K562 (cell line): ENCODE measurements around the gene CD9. TPM values are rescaled to one million over a fixed set of nuclear protein-coding genes. Genes with fewer than 3 reads are reported as not detected.

Experiments used
- ATAC-seq: fragments of 200-7000 bp; cut with Tn5 transposase; 3 replicates; pipeline ENCODE4 v1.9.1; 2020; ENCODE audit warnings: moderate library complexity
- BruUV-seq: library from RNA; stranded (reverse); fragments of 400-500 nt; replicated peaks from 2 replicates; lab custom pipeline; 2021; lab: Mats Ljungman, UMichigan
- CTCF ChIA-PET: fragments of 300-600 bp; formaldehyde crosslinking; extraction: SDS; loops from one replicate; lab custom pipeline; 2021; ENCODE audit warnings: low intra/inter-chr PET ratio; lab: Yijun Ruan, JAX
- POLR2A ChIA-PET: fragments of 300-600, 350-650 bp; sonication (Branson Sonifier 250); formaldehyde crosslinking; extraction: SDS; loops from one replicate; lab custom pipeline; 2021; ENCODE audit warnings: antibody characterized with exemption, inconsistent platforms; lab: Yijun Ruan, JAX
- DNase-seq, 4 experiments: peaks; one replicate each; pipeline versions ENCODE4 v3.0.0 to v3.0.0-alpha.2; 2011 to 2018; ENCODE audit warnings: low spot score in 3 of 4, mixed read lengths in 3 of 4; ENCODE audit errors: extremely low read depth in 1 of 4
- FAIRE-seq: peaks from 2 replicates; lab custom pipeline; 2011; peaks lifted over from hg19 to GRCh38; lab: Jason Lieb, UNC
- H2AFZ ChIP-seq: 2 replicates; pipeline ENCODE4 v1.6.0; 2011; ENCODE audit warnings: low read depth, low read length, control low read depth, inconsistent platforms
- H3K27ac ChIP-seq: fragments of 200-600 bp; 3 replicates; pipeline ENCODE4 v1.8.0; 2011; ENCODE audit warnings: low read depth, mild to moderate bottlenecking, control low read depth, inconsistent platforms, low read length, moderate library complexity, mixed read lengths; ENCODE audit errors: extremely low read depth
- H3K27me3 ChIP-seq, 2 experiments: fragments of 300-600 bp in 1 of 2; 2 replicates in 1 of 2; 3 replicates in 1 of 2; pipeline versions ENCODE4 v1.6.0 to v1.8.0; 2011; ENCODE audit warnings: inconsistent platforms in 2 of 2, low read length in 2 of 2, mild to moderate bottlenecking in 1 of 2, mixed read lengths in 1 of 2, moderate library complexity in 1 of 2; ENCODE audit not compliant: control insufficient read depth in 2 of 2, insufficient read depth in 2 of 2
- H3K36me3 ChIP-seq: fragments of 300-600 bp; 3 replicates; pipeline ENCODE4 v1.8.0; 2011; ENCODE audit warnings: mild to moderate bottlenecking, low read length, inconsistent platforms; ENCODE audit not compliant: control insufficient read depth, insufficient read depth
- H3K4me1 ChIP-seq, 2 experiments: fragments of 200-600 bp in 1 of 2; replicated peaks in 1 of 2; 2 replicates in 1 of 2; 3 replicates in 1 of 2; pipeline versions ENCODE4 v1.5.1 to v1.8.0; 2011; ENCODE audit warnings: inconsistent platforms in 2 of 2, low read length in 2 of 2, mild to moderate bottlenecking in 1 of 2, mixed read lengths in 1 of 2, moderate library complexity in 1 of 2; ENCODE audit not compliant: control insufficient read depth in 2 of 2, insufficient read depth in 2 of 2
- H3K4me2 ChIP-seq: 2 replicates; pipeline ENCODE4 v1.6.1; 2011; ENCODE audit warnings: low read length, control low read depth, inconsistent platforms, mixed read lengths; ENCODE audit not compliant: insufficient read depth
- H3K4me3 ChIP-seq: fragments of 200-600 bp; sonication (generic), shearing (Covaris generic); 2 replicates; pipeline ENCODE4 v1.5.1; 2016; ENCODE audit warnings: control low read depth, inconsistent platforms
- H3K79me2 ChIP-seq: fragments of 200-600 bp; 3 replicates; pipeline ENCODE4 v1.8.0; 2011; ENCODE audit warnings: low read length, inconsistent platforms; ENCODE audit not compliant: control insufficient read depth, insufficient read depth
- H3K9ac ChIP-seq, 2 experiments: 2 replicates each; pipeline versions ENCODE4 v1.6.0 to v1.6.1; 2011; ENCODE audit warnings: low read depth in 2 of 2, low read length in 2 of 2, control low read depth in 1 of 2, inconsistent platforms in 1 of 2, mild to moderate bottlenecking in 1 of 2, mixed read lengths in 1 of 2; ENCODE audit not compliant: insufficient read depth in 1 of 2
- H3K9me1 ChIP-seq: one replicate; pipeline ENCODE4 v1.6.0; 2011; ENCODE audit warnings: inconsistent platforms, mild to moderate bottlenecking, low read length, moderate library complexity; ENCODE audit not compliant: control insufficient read depth, insufficient read depth
- H3K9me3 ChIP-seq: replicated peaks from 2 replicates; pipeline ENCODE4 v1.5.1; 2011; ENCODE audit warnings: low read depth, low read length, inconsistent platforms; ENCODE audit not compliant: control insufficient read depth, insufficient read depth
- H4K20me1 ChIP-seq: replicated peaks from 2 replicates; pipeline ENCODE4 v1.6.1; 2011; ENCODE audit warnings: low read length, inconsistent platforms, mixed read lengths; ENCODE audit not compliant: control insufficient read depth, insufficient read depth
- BRCA1 ChIP-seq, 2 experiments: fragments of 450-650 bp in 1 of 2; sonication (generic) in 1 of 2; formaldehyde crosslinking in 1 of 2; IDR thresholded peaks; 2 replicates each; pipeline versions ENCODE4 v1.5.0 to v1.6.1; 2017 to 2020; ENCODE audit warnings: mild to moderate bottlenecking in 1 of 2, missing genetic modification reagents in 1 of 2
- BRD4 ChIP-seq: fragments of 200-600 bp; sonication (generic); IDR thresholded peaks from 2 replicates; pipeline ENCODE4 v1.6.1; 2017; ENCODE audit warnings: inconsistent platforms
- BRF2 ChIP-seq: IDR thresholded peaks from 3 replicates; pipeline ENCODE4 v1.6.1; 2011; ENCODE audit warnings: borderline replicate concordance, mild to moderate bottlenecking; ENCODE audit not compliant: insufficient read length, insufficient read depth
- CAMTA2 ChIP-seq: fragments of 250-450 bp; sonication (Bioruptor Pico); conservative IDR thresholded peaks from 2 replicates; pipeline ENCODE4 v1.5.1; 2022
- CREM ChIP-seq: IDR thresholded peaks from 2 replicates; pipeline ENCODE4 v1.6.1; 2014; ENCODE audit warnings: antibody characterized with exemption, low read depth
- CTBP1 ChIP-seq: fragments of 450-650 bp; IDR thresholded peaks from 2 replicates; pipeline ENCODE4 v1.6.1; 2016; ENCODE audit warnings: borderline replicate concordance
- EGR1 ChIP-seq: fragments of 450-650 bp; conservative IDR thresholded peaks from 2 replicates; pipeline ENCODE4 v1.6.1; 2017; ENCODE audit warnings: mild to moderate bottlenecking
- ESRRA ChIP-seq: fragments of 450-650 bp; IDR thresholded peaks from 2 replicates; pipeline ENCODE4 v1.6.1; 2014; ENCODE audit warnings: low read depth, mild to moderate bottlenecking, moderate library complexity, borderline replicate concordance
- GABPA ChIP-seq: fragments of 200-800 bp; sonication (Bioruptor generic); conservative IDR thresholded peaks from 2 replicates; pipeline ENCODE4 v1.6.1; 2016; ENCODE audit warnings: low read depth, missing genetic modification characterization, missing compliant biosample characterization
- HNRNPK ChIP-seq: fragments of 200-400 bp; formaldehyde crosslinking; IDR thresholded peaks from one replicate; pipeline ENCODE4 v1.6.1; 2018; ENCODE audit warnings: mild to moderate bottlenecking, low read depth, low read length; ENCODE audit not compliant: poor library complexity, severe bottlenecking
- KDM4B ChIP-seq, 2 experiments: fragments of 450-650 bp in 1 of 2; sonication (generic) in 1 of 2; IDR thresholded peaks; 2 replicates each; pipeline ENCODE4 v1.6.1; 2016 to 2017; ENCODE audit warnings: borderline replicate concordance in 2 of 2, antibody characterized with exemption in 1 of 2, low read depth in 1 of 2, mild to moderate bottlenecking in 1 of 2
- MYBL2 ChIP-seq, 2 experiments: fragments of 450-650 bp in 1 of 2; sonication (generic) in 1 of 2; formaldehyde crosslinking in 1 of 2; IDR thresholded peaks; 2 replicates each; pipeline versions ENCODE4 v1.6.1 to v1.8.1; 2017 to 2022; ENCODE audit warnings: borderline replicate concordance in 1 of 2, inconsistent platforms in 1 of 2, low read depth in 1 of 2, mild to moderate bottlenecking in 1 of 2, missing genetic modification reagents in 1 of 2, moderate library complexity in 1 of 2
- POLR2B ChIP-seq: fragments of 450-650 bp; IDR thresholded peaks from 2 replicates; pipeline ENCODE4 v1.6.1; 2018; ENCODE audit warnings: low read depth; ENCODE audit not compliant: partially characterized antibody
- RFX1 ChIP-seq: fragments of 450-650 bp; IDR thresholded peaks from 2 replicates; pipeline ENCODE4 v1.6.1; 2016; ENCODE audit warnings: mild to moderate bottlenecking, moderate library complexity
- SIN3B ChIP-seq: fragments of 450-650 bp; IDR thresholded peaks from 2 replicates; pipeline ENCODE4 v1.6.1; 2017; ENCODE audit warnings: low read depth, mild to moderate bottlenecking, moderate library complexity
- TAF9B ChIP-seq: fragments of 450-650 bp; IDR thresholded peaks from 2 replicates; pipeline ENCODE4 v1.6.1; 2018; ENCODE audit warnings: mild to moderate bottlenecking; ENCODE audit not compliant: partially characterized antibody
- TBL1XR1 ChIP-seq, 2 experiments: IDR thresholded peaks; 2 replicates each; pipeline ENCODE4 v1.6.1; 2012; ENCODE audit warnings: improper control_type of control experiment in 2 of 2, low read length in 2 of 2, mild to moderate bottlenecking in 1 of 2
- TCF3 ChIP-seq: sonication (generic); formaldehyde crosslinking; IDR thresholded peaks from 2 replicates; pipeline ENCODE4 v1.4.0; 2020; ENCODE audit warnings: mild to moderate bottlenecking, missing genetic modification reagents
- ZNF384 ChIP-seq: IDR thresholded peaks from 2 replicates; pipeline ENCODE4 v1.6.1; 2012; ENCODE audit warnings: low read depth, low read length, improper control_type of control experiment
- WGBS: fragments of 100-300 bp; shearing (Covaris generic); methylation state at CpG from one replicate; pipeline ENCODE4 v1.1.6; 2016; ENCODE audit warnings: low coverage, mixed read lengths; ENCODE audit not compliant: insufficient coverage; ENCODE audit errors: missing lambda C conversion rate; 5-methylcytosine and 5-hydroxymethylcytosine counted together
- in situ Hi-C: fragments of 300-500 bp; cut with MboI; formaldehyde crosslinking; loops from 4 replicates; pipeline ENCODE4 v1.15.0; 2018; ENCODE audit warnings: inconsistent platforms, mixed read lengths
- intact Hi-C: fragments of 100-400 bp; cut with micrococcal nuclease; formaldehyde crosslinking; loops from 2 replicates; pipeline ENCODE4 v1.14.2; 2022
- polyA plus RNA-seq, 8 experiments: library from polyadenylated mRNA; depleted of rRNA in 4 of 8; stranded (reverse) in 5 of 8; unstranded in 3 of 8; fragments of >200 nt; fragmentation: Nextera tagmentation in 2 of 8; fragmentation: Illumina TruSeq in 1 of 8; extraction: Ambion mirVana in 2 of 8; extraction: Trizol in 1 of 8; gene quantifications; 2 replicates each; pipeline versions ENCODE4 v1.2.1 to v1.2.3, GENCODE V29; 2011 to 2014; ENCODE audit warnings: inconsistent platforms in 1 of 8, missing spikeins in 1 of 8
- total RNA-seq, 7 experiments: library from RNA; depleted of rRNA in 6 of 7; stranded (reverse); fragments of >200 nt in 6 of 7; fragmentation: Illumina TruSeq in 2 of 7; extraction: Trizol in 2 of 7; gene quantifications; 2 replicates each; pipeline versions ENCODE4 v1.2.1 to v1.2.3, GENCODE V29; 2011 to 2021; ENCODE audit warnings: low replicate concordance in 1 of 7

Gene CD9
- total and polyA plus RNA-seq, 9 of the 15 experiments (the other 6 are each of a cell fraction or from before 2014, with no cell fraction given) = 0.43 to 5.6 (median 0.62) TPM

DNA sequence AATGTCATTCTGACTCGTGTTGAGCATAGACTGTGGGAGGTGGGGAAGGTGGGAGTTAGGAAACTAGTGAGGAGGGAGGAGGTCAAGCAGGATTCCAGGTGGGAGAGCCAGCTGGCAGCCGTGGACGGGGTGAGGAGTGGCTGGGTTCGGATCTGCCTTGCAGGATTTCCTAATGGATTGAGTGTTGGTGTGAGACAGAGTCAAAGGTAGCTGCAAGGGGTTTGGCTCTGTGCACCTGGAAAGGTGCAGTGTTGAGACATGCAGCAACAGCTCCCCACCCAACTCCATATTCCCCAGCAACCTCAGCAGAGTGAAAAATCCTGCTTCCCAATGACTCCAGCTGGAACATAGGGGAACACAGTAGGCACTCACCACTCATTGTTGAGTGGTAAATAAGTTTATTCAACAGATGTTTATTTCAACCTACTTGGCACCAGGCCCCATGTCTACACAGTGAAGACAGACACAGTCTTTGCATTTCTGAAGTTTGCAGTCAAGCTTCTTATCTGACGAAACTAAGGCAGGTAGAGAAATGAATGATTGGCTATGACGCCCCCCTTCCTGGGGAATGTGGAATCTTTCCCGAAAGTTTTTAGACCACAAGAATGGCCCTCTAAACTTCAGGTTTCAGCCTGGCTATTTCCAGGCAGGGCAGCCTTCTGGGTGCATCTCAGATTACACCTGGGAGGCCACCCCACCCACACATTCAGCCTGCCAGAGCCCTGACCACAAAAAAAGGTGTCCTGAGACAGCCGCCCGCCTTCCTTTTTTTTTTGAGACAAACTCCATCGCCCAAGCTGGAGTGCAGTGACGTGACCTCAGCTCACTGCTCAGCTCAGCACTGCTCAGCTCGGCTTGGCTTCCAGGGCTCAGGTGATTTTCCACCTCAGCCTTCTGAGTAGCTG is 72.4 kb downstream of the CD9 start:
- no peaks in the 10 kb centered on the region for H3K9me1 ChIP-seq
- CTCF ChIA-PET = interaction anchor here (0.6 kb wide), 1 partner anchor 19 kb away, joined by 3 read pairs; no protein-coding TSS in a partner anchor
- no peaks in the 10 kb centered on the region for H3K36me3 ChIP-seq
- intact Hi-C loops = no loop called here
- peak; percentile 31; the same call in 1 of the 2 replicates for TF ChIP-seq ESRRA
- 0 out of 2 replicates have a peak, but pooled peaks have one; percentile 20 for TF ChIP-seq ZNF384
- TF ChIP-seq RFX1 = no peak
- TF ChIP-seq KDM4B (IDR thresholded peaks at IDR 0.05; ENCODE audit: borderline replicate concordance in 2 of 2, low read depth in 1 of 2) = no peak
- no peak for TF ChIP-seq POLR2B
- no peak for TF ChIP-seq BRCA1 (IDR thresholded peaks at IDR 0.05)
- TF ChIP-seq BRCA1 (CRISPR knock-in tag; IDR thresholded peaks at IDR 0.05) = no peak
- peak; percentile 51 for TF ChIP-seq EGR1
- TF ChIP-seq TAF9B = no peak
- no peak for TF ChIP-seq TBL1XR1 (IDR thresholded peaks at IDR 0.05; ENCODE audit: low read length in 2 of 2)
- TF ChIP-seq GABPA (tag) = no peak
- no peak for TF ChIP-seq HNRNPK
- TF ChIP-seq TCF3 = no peak
- TF ChIP-seq CREM = peak; percentile 15; the same call in 1 of the 2 replicates
- no peak for TF ChIP-seq BRF2
- peak; percentile 47; the same call in 1 of the 2 replicates for TF ChIP-seq CTBP1
- TF ChIP-seq BRD4 = no peak
- no peak for TF ChIP-seq SIN3B
- no peak for TF ChIP-seq MYBL2 (IDR thresholded peaks at IDR 0.05; ENCODE audit: low read depth)
- no peak for TF ChIP-seq MYBL2 (CRISPR knock-in tag; IDR thresholded peaks at IDR 0.05; ENCODE audit: borderline replicate concordance)
- no peak for TF ChIP-seq CAMTA2 (CRISPR knock-in tag)
- TF ChIP-seq, all 486 proteins: peak for 5
- POLR2A ChIA-PET = no interaction called here
- DNase-seq (peak in 3 of 4 experiments; percentile 32 to 40 (median 38)), ATAC-seq (peak; percentile 69), FAIRE-seq (no peak)
- Histone ChIP-seq H4K20me1 (no peaks in the 10 kb centered on the region), H3K4me3 (no peak overlapping the region), H3K9ac (peak overlapping the region in 1 of 2 experiments; percentile 36; a peak in 1 of 4 replicates), H3K27me3 (peaks cover 0 to 4% of the 10 kb centered on the region in 2 experiments; a peak in 2 of 5 replicates), H3K27ac (no peak overlapping the region), H2AFZ (no peak overlapping the region), H3K4me1 (peaks cover 4 to 19% of the 10 kb centered on the region in 2 experiments; a peak in 3 of 5 replicates), H3K4me2 (no peak overlapping the region), H3K9me3 (no peaks in the 10 kb centered on the region), H3K79me2 (no peaks in the 10 kb centered on the region)
- 21% methylated on average over 10 of the region's 12 CpGs for WGBS
- in situ Hi-C loops = no loop called here
- BruUV-seq = no TSS peak
